Measurements from ENCODE around the gene MAPK7.

Gene MAPK7

DNA sequence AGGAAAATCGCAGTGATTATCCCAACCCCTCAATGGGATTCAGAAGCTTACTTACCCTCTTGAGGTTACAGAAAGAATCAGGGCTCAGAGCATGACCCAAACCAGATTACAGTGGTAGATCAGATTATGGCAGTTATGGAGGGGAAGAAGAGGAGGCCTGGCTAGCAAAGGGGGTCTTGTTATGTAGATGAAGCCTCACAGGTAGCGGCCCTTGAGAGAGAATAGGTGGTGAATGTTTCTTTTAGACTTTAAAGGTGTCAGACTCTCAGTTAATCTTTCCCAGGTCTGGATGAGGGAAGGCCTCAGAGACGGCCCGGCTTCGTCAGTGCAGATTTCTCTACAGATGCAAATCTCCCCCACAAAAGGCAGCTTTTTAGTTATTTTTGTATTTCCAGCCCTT lies 48.3 kb downstream of the MAPK7 start:
- DNase-seq (ENCODE audit: low read depth, low spot score): no peak
- TF ChIP-seq, protein P1, sequence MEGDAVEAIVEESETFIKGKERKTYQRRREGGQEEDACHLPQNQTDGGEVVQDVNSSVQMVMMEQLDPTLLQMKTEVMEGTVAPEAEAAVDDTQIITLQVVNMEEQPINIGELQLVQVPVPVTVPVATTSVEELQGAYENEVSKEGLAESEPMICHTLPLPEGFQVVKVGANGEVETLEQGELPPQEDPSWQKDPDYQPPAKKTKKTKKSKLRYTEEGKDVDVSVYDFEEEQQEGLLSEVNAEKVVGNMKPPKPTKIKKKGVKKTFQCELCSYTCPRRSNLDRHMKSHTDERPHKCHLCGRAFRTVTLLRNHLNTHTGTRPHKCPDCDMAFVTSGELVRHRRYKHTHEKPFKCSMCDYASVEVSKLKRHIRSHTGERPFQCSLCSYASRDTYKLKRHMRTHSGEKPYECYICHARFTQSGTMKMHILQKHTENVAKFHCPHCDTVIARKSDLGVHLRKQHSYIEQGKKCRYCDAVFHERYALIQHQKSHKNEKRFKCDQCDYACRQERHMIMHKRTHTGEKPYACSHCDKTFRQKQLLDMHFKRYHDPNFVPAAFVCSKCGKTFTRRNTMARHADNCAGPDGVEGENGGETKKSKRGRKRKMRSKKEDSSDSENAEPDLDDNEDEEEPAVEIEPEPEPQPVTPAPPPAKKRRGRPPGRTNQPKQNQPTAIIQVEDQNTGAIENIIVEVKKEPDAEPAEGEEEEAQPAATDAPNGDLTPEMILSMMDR (IDR thresholded peaks at IDR 0.05; ENCODE audit: insufficient read depth, low read length, missing control alignments): no peak
- CTCF ChIA-PET: interaction anchor here (0.7 to 3.8 kb wide), 3 partner anchors 9 to 64 kb away, joined by 3 to 22 read pairs (median 7); partner anchors contain the start of gene B9D1
- POLR2A ChIA-PET: no interaction called here
- no peak overlapping the region for H3K4me3 ChIP-seq (ENCODE audit: low read depth, low read length)

DNA sequence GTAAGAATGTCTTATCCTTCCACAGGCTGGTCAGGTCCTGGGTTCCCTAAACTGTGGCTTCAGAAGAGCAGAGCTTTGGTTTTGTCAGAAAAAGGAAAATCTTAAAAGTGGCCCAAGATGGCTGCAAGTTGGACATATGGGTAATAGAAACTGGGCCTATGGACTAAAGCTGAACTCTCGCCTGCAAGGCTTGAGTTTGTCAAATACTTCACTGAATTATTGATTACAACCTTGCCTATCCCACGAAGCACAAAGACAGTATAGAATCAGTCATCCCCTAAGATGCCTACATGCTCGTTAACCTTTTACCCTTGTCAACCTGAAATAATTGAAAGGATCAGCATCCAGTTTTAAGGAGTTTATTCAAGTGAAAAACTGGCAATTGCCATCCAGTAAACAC lies 53.4 kb downstream of the MAPK7 start:
- DNase-seq (ENCODE audit: low read depth, low spot score): no peak
- CTCF ChIA-PET: interaction anchor here (0.9 to 1.4 kb wide), 2 partner anchors 16 to 69 kb away, joined by 3 to 5 read pairs; partner anchors contain the start of gene B9D1
- POLR2A ChIA-PET: no interaction called here
- H3K4me3 ChIP-seq (ENCODE audit: low read depth, low read length): no peak overlapping the region
- TF ChIP-seq, protein P1 (IDR thresholded peaks at IDR 0.05; ENCODE audit: insufficient read depth, low read length, missing control alignments): no peak
